Natural killer cell treated with Interleukin-12 subunit alpha and Interleukin-12 subunit beta and Interleukin-15 and Interleukin-18, amount 100 ng/mL, for 72 hours (primary cell): ENCODE data around the gene GABBR2. TPM values are rescaled to one million over a fixed set of nuclear protein-coding genes. Genes with fewer than 3 reads are reported as not detected.

Experiments used
- ATAC-seq, 2 donors: fragments of 150-1000 bp; cut with Tn5 transposase in 1 of 2; sonication (Bioruptor Pico), chemical (Tn5 transposase) in 1 of 2; 2 replicates each; pipeline ENCODE4 v1.10.0; 2021
- DNase-seq: peaks from one replicate; pipeline ENCODE4 v3.0.0; 2022; ENCODE audit warnings: low spot score
- H3K27ac Mint-ChIP-seq, 2 donors: 1 replicate in 1 of 2; 2 replicates in 1 of 2; pipeline ENCODE4 v1.8.0; 2022; ENCODE audit warnings: mixed read lengths in 2 of 2, mild to moderate bottlenecking in 1 of 2, moderate library complexity in 1 of 2
- H3K27me3 Mint-ChIP-seq, 2 donors: 1 replicate in 1 of 2; 2 replicates in 1 of 2; pipeline ENCODE4 v1.8.0; 2022; ENCODE audit warnings: mixed read lengths in 2 of 2
- H3K36me3 Mint-ChIP-seq: one replicate; pipeline ENCODE4 v1.8.0; 2022; ENCODE audit warnings: mixed read lengths
- H3K4me1 Mint-ChIP-seq, 2 donors: 1 replicate in 1 of 2; 2 replicates in 1 of 2; pipeline ENCODE4 v1.8.0; 2022; ENCODE audit warnings: low read depth in 2 of 2, mixed read lengths in 2 of 2, mild to moderate bottlenecking in 1 of 2
- H3K4me3 Mint-ChIP-seq: one replicate; pipeline ENCODE4 v1.8.0; 2022; ENCODE audit warnings: mixed read lengths
- H3K9me3 Mint-ChIP-seq: 2 replicates; pipeline ENCODE4 v1.8.0; 2022; ENCODE audit warnings: mixed read lengths
- total RNA-seq, 2 donors: library from RNA; stranded (reverse); gene quantifications; one replicate each; pipeline ENCODE4 v1.2.3, GENCODE V29; 2022

The GABBR2 gene
- total RNA-seq, 2 donors from 2014 or later: not detected

DNA sequence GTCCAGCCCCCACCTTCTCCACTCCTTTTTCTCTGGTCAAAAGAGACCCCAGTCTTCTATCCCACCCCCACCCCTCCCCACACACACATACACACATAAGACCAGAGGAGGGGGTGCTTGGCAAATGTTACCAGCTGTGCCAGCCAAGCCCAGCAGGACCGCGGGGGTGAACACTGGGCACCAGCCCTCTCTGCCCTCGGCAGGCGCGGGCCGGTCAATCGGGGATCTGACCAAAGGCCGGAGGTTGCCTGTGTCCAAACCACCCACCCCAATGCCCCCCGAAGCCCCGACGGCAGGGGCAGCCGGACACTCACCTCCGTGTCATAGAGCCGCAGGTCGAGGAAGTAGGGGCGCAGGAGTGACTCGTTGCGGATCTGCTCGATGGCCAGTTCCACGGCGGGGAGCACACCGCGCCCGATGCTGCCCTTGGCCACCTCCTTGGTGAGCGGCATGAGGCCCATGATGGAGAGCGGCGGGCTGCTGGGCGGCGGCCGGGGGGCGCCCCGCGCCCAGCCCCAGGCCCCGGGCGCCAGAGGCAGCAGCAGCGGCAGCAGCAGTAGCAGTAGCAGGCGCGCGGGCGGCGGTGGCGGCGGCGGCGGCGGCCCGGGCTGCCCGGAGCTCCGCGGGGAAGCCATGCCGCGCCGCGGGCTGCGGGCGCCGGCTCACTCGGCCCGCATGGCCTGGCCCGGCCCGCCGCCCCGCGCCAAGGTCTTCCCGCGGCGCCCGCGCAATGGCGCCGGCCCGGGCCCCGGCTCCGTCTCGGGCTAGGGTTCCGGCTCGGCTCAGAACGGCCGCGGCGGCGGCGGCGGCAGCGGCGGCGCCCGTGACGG lies 417 bp downstream of the GABBR2 start:
- peaks cover 0 to 3% of the 10 kb centered on the region in 2 donors for H3K4me1 Mint-ChIP-seq
- ATAC-seq (peak in 1 of 2 donors; percentile 18), DNase-seq (peak; percentile 58)
- H3K4me3 Mint-ChIP-seq: no peak overlapping the region
- H3K36me3 Mint-ChIP-seq: no peaks in the 10 kb centered on the region
- H3K27me3 Mint-ChIP-seq: peaks cover 50 to 60% of the 10 kb centered on the region in 2 donors
- no peaks in the 10 kb centered on the region for H3K9me3 Mint-ChIP-seq
- H3K27ac Mint-ChIP-seq: no peak overlapping the region

DNA sequence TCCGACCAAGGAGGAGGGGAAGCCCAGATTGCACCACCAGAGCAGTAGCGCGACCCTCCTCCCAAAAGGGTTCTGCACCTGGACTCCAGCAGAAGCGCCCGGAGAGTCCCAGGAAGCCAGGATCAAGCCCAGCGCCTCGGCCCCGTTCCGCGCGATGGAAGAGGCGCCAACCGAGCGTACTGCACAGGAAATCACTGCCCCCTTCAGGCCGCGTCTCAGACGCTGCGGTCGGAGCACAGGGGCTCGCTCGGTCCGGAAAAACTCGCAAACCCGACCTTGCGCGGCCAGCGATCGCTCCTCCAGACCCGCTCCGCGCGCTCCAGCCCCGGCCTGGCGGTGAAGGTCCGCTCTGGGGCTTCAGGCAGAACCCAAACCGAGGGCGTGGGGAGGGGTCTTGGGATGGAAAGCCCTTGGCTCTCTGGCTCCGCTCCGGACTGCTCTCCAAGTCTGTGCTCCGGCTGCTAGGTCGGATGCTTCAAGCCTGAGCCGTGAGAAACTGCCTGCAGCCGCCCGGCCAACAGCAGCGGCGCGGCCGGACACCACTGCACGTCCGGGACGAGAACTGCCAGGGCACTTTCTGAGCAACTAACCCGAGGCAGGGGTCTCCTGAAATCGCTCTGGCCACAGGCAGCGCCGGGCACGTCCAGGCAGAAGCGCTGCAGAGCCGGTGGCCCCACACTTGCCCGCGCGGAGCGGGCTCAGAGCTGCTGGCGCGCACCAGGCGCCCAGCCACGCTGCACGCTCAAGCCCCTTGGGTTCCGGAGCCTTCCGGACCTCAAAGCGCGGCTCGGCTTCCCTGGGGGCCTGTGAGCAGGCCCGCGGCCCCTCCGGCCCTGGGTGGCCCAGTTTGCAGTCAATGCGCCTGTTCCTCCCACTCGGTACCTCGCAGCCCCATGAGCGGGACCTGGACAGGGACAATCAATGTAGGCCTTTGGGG lies 1.3 kb downstream of the GABBR2 start:
- H3K4me3 Mint-ChIP-seq: no peak overlapping the region

DNA sequence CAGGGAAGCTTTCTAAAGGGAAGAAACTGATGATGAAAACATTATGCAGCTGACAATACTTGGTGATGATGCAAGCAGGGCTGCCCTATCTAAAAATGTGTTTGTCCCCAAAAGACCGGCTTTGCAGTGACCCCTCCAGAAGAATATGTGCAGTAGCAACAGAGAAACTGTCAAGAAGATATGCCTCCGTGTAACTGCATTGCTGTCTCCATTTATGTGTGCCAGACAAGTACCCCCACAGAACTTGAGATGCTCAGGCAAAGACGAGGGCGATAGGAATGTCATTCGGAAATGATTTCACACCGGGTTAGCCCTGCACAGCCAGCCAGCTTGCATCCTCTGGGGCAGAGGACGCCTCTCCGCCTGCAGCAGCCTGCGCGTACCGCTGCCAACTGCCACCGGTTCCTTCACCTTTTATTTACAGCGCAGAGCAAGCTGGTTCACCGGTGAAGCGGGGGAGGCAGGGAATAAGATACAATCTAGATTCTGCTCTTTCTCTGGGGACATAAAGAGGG lies 2.0 kb downstream of the GABBR2 start:
- Mint-ChIP-seq H3K9me3 (no peaks in the 10 kb centered on the region), H3K4me3 (no peak overlapping the region), H3K27me3 (peaks cover 49 to 61% of the 10 kb centered on the region in 2 donors), H3K27ac (no peak overlapping the region), H3K4me1 (peaks cover 0 to 3% of the 10 kb centered on the region in 2 donors), H3K36me3 (no peaks in the 10 kb centered on the region)
- ATAC-seq (no peak), DNase-seq (peak; percentile 35)

More for the DNA sequence above, 1.3 kb downstream of the GABBR2 start:
- peaks cover 0 to 3% of the 10 kb centered on the region in 2 donors for H3K4me1 Mint-ChIP-seq
- H3K9me3 Mint-ChIP-seq: no peaks in the 10 kb centered on the region
- H3K36me3 Mint-ChIP-seq: no peaks in the 10 kb centered on the region
- ATAC-seq: peak; percentile 40 to 45
- peak; percentile 59 for DNase-seq
- peaks cover 50 to 63% of the 10 kb centered on the region in 2 donors for H3K27me3 Mint-ChIP-seq
- H3K27ac Mint-ChIP-seq: no peak overlapping the region

DNA sequence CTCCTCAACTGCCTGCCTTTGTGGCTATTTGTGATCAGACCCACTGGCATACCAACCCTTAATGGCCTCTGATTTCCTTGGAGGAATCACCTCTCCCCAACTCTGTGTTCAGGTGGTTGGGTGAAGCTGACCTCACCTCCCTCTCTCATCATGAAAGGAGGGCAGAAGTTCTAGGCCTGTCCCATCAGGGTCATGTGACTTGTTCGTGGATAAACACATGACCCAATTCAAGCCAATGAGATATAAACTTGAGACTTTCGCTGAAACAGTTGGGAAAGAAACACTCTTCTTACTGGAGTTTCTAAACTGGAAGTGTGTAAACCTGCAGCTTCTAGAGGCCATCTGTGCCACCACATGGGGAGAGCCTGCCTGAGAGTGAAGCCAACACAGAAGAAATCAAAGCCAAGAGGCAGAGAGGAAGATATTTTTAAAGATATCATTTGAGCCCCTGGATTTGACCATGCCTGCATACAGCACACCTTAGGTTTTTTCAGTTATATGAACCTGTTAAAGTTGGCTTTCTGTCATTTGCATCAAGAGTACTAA lies 5.8 kb downstream of the GABBR2 start:
- Mint-ChIP-seq H3K4me3 (no peak overlapping the region), H3K36me3 (no peaks in the 10 kb centered on the region), H3K27ac (no peak overlapping the region), H3K4me1 (no peaks in the 10 kb centered on the region), H3K27me3 (peaks cover 35 to 47% of the 10 kb centered on the region in 2 donors), H3K9me3 (no peaks in the 10 kb centered on the region)
- no peak for ATAC-seq
- no peak for DNase-seq

DNA sequence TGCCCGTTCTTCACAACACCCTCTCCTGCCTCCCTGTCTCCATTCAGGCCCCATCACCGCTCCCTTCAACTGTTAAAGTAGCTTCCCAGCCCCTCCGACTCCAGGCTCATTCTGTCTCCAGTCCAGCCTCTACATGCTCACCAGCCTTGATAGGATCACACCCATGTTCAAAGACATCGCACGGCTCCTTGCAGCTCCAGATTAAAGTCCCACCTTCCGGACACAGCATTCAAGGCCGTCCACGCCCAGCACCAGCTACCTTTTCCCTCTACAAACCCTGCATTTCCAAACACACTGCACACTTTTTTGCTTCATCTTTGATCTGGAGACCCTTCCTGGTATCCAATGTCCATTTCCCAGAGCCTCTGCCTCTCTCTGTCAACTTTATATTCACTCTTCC lies 6.4 kb downstream of the GABBR2 start:
- no peak overlapping the region for H3K27ac Mint-ChIP-seq
- peaks cover 35 to 47% of the 10 kb centered on the region in 2 donors for H3K27me3 Mint-ChIP-seq
- H3K4me3 Mint-ChIP-seq: no peak overlapping the region
- ATAC-seq (no peak), DNase-seq (no peak)
- H3K4me1 Mint-ChIP-seq: no peaks in the 10 kb centered on the region
- no peaks in the 10 kb centered on the region for H3K36me3 Mint-ChIP-seq
- no peaks in the 10 kb centered on the region for H3K9me3 Mint-ChIP-seq

DNA sequence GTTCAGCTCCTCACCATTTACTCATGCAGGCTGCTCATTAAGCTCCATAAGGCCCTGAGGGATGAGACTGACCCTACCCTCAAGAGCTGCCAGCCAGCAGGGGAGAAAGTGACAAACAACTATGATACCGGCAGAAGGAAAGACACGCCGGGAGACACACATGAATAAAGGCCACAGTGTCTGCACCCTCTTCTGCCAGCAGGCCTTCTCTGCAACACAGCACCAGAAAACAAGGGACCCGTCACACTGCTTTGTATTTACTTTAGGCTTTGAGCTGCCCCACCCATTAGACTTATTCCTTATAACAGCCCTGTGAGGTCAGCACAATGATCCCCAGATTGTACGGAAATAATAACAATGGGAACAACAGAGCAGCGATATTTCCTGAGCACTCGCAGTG lies 7.2 kb downstream of the GABBR2 start:
- DNase-seq: no peak
- H3K27me3 Mint-ChIP-seq: peaks cover 31 to 47% of the 10 kb centered on the region in 2 donors
- no peak overlapping the region for H3K27ac Mint-ChIP-seq
- no peaks in the 10 kb centered on the region for H3K9me3 Mint-ChIP-seq
- H3K36me3 Mint-ChIP-seq: no peaks in the 10 kb centered on the region
- ATAC-seq: no peak
- H3K4me1 Mint-ChIP-seq: no peaks in the 10 kb centered on the region
- H3K4me3 Mint-ChIP-seq: no peak overlapping the region

DNA sequence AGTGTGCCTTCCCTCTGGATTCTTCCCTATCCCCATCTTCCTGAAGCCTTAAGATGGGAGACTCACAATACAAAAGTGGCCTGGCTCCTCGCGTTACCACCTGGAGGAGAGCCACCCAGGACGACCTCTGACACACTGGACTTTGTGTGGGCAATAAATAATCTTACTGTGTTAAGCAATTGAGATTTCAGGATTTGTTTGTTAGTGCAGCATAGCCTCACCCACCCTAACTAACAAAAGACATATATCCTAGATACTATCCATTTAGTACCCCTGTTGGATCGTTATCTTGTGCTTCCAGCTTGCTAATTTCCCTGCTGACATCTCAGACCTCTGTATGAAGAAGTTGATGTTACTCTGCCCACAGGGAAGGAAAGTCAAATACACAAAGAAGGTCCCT lies 7.9 kb downstream of the GABBR2 start:
- Mint-ChIP-seq H3K27ac (no peak overlapping the region), H3K9me3 (no peaks in the 10 kb centered on the region), H3K4me1 (no peaks in the 10 kb centered on the region), H3K36me3 (no peaks in the 10 kb centered on the region), H3K27me3 (peaks cover 29 to 49% of the 10 kb centered on the region in 2 donors), H3K4me3 (no peak overlapping the region)
- DNase-seq: no peak
- ATAC-seq: no peak

DNA sequence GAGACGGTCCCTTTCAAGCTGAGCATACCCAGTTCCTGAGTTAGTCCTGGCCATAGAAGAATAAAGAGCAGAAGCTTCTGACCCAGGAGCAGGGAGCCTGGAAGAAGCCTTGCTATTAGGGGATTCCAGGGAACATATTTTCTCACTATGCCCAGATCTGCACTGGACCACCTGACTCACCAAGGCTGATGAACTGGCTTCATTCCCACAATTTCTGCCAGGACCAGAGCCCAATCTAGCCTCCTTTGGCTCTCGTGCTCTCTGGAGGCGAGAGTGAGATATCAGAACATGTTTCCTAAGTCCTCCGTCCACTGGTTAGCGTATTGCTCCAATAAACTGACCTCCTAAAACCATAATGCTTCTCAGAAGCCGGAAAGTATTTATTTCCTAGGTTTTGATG lies 9.9 kb downstream of the GABBR2 start:
- no peaks in the 10 kb centered on the region for H3K4me1 Mint-ChIP-seq
- peaks cover 16 to 43% of the 10 kb centered on the region in 2 donors for H3K27me3 Mint-ChIP-seq
- no peaks in the 10 kb centered on the region for H3K9me3 Mint-ChIP-seq
- H3K4me3 Mint-ChIP-seq: no peak overlapping the region
- no peaks in the 10 kb centered on the region for H3K36me3 Mint-ChIP-seq
- ATAC-seq: no peak
- no peak overlapping the region for H3K27ac Mint-ChIP-seq
- DNase-seq: no peak

DNA sequence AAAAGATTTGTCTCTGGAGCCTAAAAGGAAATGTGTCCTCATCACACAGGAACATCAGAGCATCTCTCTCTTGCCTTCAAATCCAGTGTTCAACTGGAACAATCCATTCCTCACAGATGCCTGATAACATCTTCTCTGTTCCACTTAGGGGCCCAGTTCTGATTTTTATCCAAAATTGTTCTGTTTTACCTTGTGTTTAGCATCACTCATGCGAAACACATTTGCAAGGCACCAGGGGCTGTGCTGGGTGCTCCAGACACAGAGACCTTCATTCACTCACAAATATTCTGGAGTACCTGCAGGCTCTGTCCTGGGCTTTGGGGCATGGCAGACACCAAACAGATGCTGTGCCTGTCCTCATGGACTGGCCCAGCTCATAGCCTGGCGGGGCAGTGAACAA lies 13.8 kb downstream of the GABBR2 start:
- H3K4me3 Mint-ChIP-seq: no peak overlapping the region
- H3K4me1 Mint-ChIP-seq: no peaks in the 10 kb centered on the region
- H3K27me3 Mint-ChIP-seq: peaks cover 10 to 25% of the 10 kb centered on the region in 2 donors
- ATAC-seq (no peak), DNase-seq (no peak)
- H3K9me3 Mint-ChIP-seq: no peaks in the 10 kb centered on the region
- no peak overlapping the region for H3K27ac Mint-ChIP-seq
- no peaks in the 10 kb centered on the region for H3K36me3 Mint-ChIP-seq

DNA sequence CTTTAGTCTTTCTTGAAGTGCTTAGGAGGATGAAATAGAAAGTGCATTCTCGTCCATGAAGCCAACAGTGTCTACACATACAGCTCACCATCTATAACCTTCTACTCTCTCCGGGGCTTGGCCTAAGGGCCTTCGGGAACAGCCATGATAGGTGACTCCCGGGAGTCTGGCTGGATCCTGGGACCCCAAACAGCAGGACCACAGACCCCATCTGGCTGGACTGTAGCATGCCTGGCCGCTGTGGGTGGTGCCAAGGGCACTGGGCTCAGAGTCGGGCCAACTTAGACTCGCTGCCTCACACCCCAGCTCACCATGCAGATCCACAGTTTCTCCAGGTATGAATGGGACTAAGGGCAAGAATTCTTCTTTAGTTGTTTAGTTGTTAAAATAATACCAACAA lies 16.3 kb downstream of the GABBR2 start:
- Mint-ChIP-seq H3K4me1 (no peaks in the 10 kb centered on the region), H3K4me3 (no peak overlapping the region), H3K9me3 (no peaks in the 10 kb centered on the region), H3K27me3 (peaks cover 6 to 25% of the 10 kb centered on the region in 2 donors), H3K27ac (no peak overlapping the region), H3K36me3 (no peaks in the 10 kb centered on the region)
- no peak for DNase-seq
- ATAC-seq: no peak

DNA sequence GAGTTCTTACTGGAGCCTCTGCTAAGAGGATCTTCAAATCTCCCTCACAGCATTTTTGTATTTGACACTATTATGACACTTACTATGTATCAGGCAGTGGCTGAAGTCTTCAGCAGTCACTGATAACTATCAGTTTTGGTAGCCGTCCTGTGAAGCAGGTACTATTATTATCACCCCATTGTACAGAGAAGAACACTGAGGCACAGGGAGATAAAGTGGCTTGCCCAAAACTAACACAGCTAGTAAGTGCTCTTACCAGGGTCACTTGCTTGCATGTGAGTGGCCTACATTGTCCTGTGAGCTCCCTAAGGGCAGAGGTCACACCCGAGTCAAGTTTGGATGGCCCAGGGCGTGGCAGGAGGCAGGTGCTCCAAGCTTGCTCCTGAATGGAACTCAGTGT lies 16.8 kb downstream of the GABBR2 start:
- Mint-ChIP-seq H3K27ac (no peak overlapping the region), H3K27me3 (peaks cover 6 to 24% of the 10 kb centered on the region in 2 donors), H3K9me3 (no peaks in the 10 kb centered on the region), H3K36me3 (no peaks in the 10 kb centered on the region), H3K4me3 (no peak overlapping the region), H3K4me1 (peaks cover 2 to 3% of the 10 kb centered on the region in 2 donors)
- no peak for ATAC-seq
- no peak for DNase-seq

DNA sequence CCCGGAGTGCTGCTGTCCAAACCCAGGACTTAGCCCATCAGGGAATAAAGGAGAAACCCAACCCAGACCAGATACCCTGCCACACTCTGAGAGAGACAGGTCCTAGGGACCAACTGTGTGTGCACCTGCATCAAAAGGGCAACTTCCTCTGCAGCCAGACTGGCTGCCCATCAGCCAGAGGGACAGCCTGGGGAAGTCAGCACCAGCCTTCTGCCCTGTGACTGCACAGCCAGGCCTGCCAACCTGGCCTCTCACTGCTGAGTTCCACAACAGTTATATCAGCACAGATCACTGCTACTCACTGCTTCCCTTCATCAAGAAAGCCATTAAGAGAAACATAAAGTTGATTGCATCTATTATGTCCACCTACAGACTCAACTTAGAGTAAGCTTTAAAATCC lies 18.0 kb downstream of the GABBR2 start:
- H3K4me3 Mint-ChIP-seq: no peak overlapping the region
- no peaks in the 10 kb centered on the region for H3K36me3 Mint-ChIP-seq
- peaks cover 3 to 12% of the 10 kb centered on the region in 2 donors for H3K27me3 Mint-ChIP-seq
- no peak overlapping the region for H3K27ac Mint-ChIP-seq
- no peaks in the 10 kb centered on the region for H3K9me3 Mint-ChIP-seq
- ATAC-seq (no peak), DNase-seq (no peak)
- peaks cover 5% of the 10 kb centered on the region in 2 donors for H3K4me1 Mint-ChIP-seq

DNA sequence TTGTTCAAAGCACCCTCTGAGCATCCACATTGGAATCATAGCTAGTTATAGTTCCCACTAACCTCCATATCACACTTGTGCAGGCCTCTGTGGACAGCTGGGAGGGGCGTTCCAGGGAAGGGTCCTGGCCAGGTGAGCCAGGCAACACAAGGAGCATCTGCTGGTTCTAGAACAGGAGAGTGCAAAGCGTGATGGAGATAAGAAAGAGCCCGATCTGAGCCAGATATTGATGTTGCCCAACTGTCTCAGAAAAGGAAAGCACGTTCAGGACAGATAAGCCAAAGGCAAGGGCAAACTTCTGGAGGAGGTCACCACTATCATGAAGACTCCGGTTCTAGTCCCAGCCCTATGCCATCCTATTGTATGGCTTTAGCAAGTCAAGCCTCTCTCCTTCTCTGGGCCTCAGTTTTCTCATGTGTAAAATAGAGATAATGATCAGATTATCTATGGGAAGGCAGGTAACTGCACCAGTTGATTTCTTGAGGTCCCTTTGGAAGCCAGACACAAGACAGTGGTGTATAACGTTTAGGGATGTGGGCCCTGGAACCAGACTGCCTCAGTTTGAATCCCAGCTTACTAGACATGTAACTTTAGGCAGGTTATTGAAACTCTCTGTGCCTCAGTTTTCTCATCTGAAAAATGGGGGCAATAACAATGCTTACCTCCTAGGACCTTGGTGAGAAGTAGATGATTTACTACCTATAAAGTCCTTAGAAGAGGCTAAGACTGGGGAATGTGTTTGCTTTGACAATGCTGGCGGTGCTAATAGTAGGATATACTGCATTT lies 19.8 kb downstream of the GABBR2 start:
- no peak overlapping the region for H3K27ac Mint-ChIP-seq
- peaks cover 5% of the 10 kb centered on the region in 2 donors for H3K4me1 Mint-ChIP-seq
- H3K9me3 Mint-ChIP-seq: no peaks in the 10 kb centered on the region
- DNase-seq (no peak), ATAC-seq (no peak)
- peaks cover 0 to 3% of the 10 kb centered on the region in 2 donors for H3K27me3 Mint-ChIP-seq
- no peak overlapping the region for H3K4me3 Mint-ChIP-seq
- H3K36me3 Mint-ChIP-seq: no peaks in the 10 kb centered on the region
